Neural progenitor cell (in vitro differentiated cells): Measurements from ENCODE around the gene GABRG3.
"Not testable (repeated sequence)": the region's sequence is repeated elsewhere in the genome, so short reads cannot be mapped to it uniquely, and the experiment has no call there.

Source experiments
- EZH2 ChIP-seq: fragments of 200-600 bp; sonication (generic); IDR thresholded peaks from 2 replicates; pipeline ENCODE4 v1.6.1; 2017; ENCODE audit warnings: antibody characterized with exemption, mild to moderate bottlenecking, moderate library complexity
- EZH2phosphoT487 ChIP-seq: fragments of 200-600 bp; sonication (generic); IDR thresholded peaks from 2 replicates; pipeline ENCODE4 v1.6.1; 2017; ENCODE audit warnings: antibody characterized with exemption
- TF ChIP-seq, protein P1 (sequence below): fragments of 200-600 bp; sonication (generic); IDR thresholded peaks from 2 replicates; pipeline ENCODE4 v1.5.1; 2017; ENCODE audit warnings: antibody characterized with exemption, mild to moderate bottlenecking

DNA sequence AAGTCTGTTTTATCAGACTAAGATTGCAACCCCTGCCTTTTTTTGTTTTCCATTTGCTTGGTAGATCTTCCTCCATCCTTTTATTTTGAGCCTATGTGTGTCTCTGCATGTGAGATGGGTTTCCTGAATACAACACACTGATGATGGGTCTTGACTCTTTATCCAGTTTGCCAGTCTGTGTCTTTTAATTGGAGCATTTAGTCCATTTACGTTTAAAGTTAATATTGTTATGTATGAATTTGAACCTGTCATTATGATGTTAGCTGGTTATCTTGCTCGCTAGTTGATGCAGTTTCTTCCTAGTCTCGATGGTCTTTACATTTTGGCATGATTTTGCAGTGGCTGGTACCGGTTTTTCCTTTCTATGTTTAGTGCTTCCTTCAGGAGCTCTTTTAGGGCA is 220.5 kb downstream of the GABRG3 start:
- TF ChIP-seq, protein P1, sequence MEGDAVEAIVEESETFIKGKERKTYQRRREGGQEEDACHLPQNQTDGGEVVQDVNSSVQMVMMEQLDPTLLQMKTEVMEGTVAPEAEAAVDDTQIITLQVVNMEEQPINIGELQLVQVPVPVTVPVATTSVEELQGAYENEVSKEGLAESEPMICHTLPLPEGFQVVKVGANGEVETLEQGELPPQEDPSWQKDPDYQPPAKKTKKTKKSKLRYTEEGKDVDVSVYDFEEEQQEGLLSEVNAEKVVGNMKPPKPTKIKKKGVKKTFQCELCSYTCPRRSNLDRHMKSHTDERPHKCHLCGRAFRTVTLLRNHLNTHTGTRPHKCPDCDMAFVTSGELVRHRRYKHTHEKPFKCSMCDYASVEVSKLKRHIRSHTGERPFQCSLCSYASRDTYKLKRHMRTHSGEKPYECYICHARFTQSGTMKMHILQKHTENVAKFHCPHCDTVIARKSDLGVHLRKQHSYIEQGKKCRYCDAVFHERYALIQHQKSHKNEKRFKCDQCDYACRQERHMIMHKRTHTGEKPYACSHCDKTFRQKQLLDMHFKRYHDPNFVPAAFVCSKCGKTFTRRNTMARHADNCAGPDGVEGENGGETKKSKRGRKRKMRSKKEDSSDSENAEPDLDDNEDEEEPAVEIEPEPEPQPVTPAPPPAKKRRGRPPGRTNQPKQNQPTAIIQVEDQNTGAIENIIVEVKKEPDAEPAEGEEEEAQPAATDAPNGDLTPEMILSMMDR, result not testable (repeated sequence)
- not testable (repeated sequence) for TF ChIP-seq EZH2phosphoT487, EZH2
